Occipital lobe (tissue), 2 donors: ENCODE measurements around the gene PSPN. TPM values are rescaled to one million over a fixed set of nuclear protein-coding genes. Genes with fewer than 3 reads are reported as not detected.
A peak's percentile ranks its signal among the peaks of the same experiment; 100 is the strongest.
"Not testable (repeated sequence)": the region's sequence is repeated elsewhere in the genome, so short reads cannot be mapped to it uniquely, and the experiment has no call there.

Experiments used
- DNase-seq: peaks from one replicate; lab custom pipeline; 2025; lab: John Stamatoyannopoulos, UW
- total RNA-seq: library from RNA; depleted of rRNA; stranded (reverse); fragments of >200 nt; gene quantifications from one replicate; pipeline ENCODE4 v1.2.3, GENCODE V29; 2014

The PSPN gene
- total RNA-seq, 1 donor from 2014 or later: 3.6 TPM

DNA sequence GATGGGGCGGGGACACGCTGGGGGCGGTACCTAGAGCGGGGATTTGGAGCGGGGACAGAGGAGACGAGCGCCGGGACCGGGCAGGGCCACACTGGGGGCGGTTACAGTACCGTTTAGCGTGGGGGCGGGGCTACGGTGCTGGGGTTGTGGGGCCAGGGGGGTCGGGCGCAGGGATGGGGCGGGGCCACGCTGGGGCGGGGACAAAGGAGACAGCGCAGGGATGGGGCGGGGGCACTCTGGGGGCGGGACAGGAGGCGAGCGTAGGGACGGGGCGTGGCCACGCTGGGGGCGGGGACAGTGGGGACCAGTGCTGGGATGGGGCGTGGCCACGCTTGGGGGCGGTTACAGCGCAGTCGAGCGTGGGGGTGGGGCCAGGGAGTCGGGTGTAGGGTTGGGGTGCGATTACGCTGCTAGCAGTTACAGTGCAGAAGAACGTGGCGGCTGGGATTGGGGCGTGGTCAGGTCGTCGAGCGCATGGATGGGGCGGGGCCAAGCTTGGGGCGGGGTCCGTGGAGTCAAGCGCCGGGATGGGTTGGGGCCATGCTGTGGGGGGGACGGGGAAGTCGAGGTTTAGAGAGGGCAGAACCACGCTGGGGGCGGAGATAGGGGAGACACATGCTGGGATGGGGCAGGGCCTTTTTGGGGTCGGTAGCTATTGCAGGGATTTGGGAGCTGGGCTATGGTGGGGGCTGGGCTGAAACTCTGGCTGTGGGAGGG lies 2.5 kb downstream of the PSPN start:
- peak; percentile 98 for DNase-seq

DNA sequence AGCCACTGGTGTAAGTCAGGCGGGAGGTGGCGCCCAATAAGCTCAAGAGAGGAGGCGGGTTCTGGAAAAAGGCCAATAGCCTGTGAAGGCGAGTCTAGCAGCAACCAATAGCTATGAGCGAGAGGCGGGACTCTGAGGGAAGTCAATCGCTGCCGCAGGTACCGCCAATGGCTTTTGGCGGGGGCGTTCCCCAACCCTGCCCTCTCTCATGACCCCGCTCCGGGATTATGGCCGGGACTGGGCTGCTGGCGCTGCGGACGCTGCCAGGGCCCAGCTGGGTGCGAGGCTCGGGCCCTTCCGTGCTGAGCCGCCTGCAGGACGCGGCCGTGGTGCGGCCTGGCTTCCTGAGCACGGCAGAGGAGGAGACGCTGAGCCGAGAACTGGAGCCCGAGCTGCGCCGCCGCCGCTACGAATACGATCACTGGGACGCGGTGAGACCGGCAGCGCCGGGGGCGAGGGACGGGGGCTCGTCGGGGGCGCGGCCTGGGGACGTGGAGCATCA lies 3.1 kb downstream of the PSPN start, which contains the start of gene ALKBH7:
Gene ALKBH7 (plus strand): TSS at position 201 of the 502 bp plus-strand sequence. CDS start 27 bp downstream, at position 228.
- peak; percentile 98 for DNase-seq

GRCh38 chr19:6364353-6364752 lies 11.4 kb downstream of the PSPN start:
- DNase-seq: no peak

GRCh38 chr19:6362351-6362801 lies 13.4 kb downstream of the PSPN start:
- no peak for DNase-seq

- no peak for DNase-seq
These were observed 13.7 kb downstream of the PSPN start for GRCh38 chr19:6362027-6362350.

GRCh38 chr19:6360857-6361216 lies 14.9 kb downstream of the PSPN start:
- DNase-seq: not testable (repeated sequence)

- not testable (repeated sequence) for DNase-seq
These were observed 15.3 kb downstream of the PSPN start for GRCh38 chr19:6360445-6360844.

- no peak for DNase-seq
These were observed 16.0 kb downstream of the PSPN start for GRCh38 chr19:6359568-6360341.

- DNase-seq: no peak
These were observed 17.7 kb downstream of the PSPN start for GRCh38 chr19:6358003-6358402.

DNA sequence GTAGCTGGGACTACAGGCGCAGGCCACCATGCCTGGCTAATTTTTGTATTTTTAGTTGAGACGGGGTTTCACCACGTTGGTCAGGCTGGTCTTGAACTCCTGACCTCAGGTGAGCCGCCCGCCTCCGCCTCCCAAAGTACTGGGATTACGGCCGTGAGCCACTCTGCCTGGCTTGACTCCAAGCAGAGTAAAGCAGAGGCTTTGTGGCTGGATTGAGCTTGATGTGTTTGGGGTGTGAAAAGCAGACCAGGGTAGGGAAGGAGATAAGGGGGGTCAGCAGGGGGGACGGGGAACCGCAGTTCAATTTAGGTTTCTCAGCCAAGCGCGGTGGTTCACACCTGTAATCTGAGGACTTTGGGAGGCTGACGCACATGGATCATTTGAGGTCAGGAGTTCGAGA lies 18.6 kb downstream of the PSPN start:
- DNase-seq: no peak

- not testable (repeated sequence) for DNase-seq
These were observed 20.3 kb downstream of the PSPN start for GRCh38 chr19:6355321-6356040.

GRCh38 chr19:6354098-6354674 lies 21.5 kb downstream of the PSPN start:
- DNase-seq: no peak

- no peak for DNase-seq
These were observed 23.2 kb downstream of the PSPN start for GRCh38 chr19:6352381-6353165.

DNA sequence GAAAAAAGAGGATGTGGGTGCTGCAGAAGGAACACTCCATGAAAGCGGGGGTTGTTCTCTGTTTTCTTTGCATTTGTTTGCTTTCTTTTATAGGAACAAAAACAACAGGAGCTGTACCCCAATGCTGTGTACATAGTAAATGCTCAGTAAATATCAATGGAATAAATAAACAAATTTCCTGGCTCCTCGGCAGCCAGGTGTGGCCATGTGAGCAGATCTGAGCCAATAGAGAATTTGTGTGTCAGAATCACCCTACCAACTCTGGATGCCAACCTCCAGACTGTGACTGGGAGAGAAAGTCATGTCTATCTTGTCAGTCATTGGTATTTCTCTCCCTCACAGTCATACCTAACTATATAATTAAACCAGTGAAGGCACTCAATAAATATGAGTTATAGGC lies 25.0 kb downstream of the PSPN start:
- DNase-seq: no peak

DNA sequence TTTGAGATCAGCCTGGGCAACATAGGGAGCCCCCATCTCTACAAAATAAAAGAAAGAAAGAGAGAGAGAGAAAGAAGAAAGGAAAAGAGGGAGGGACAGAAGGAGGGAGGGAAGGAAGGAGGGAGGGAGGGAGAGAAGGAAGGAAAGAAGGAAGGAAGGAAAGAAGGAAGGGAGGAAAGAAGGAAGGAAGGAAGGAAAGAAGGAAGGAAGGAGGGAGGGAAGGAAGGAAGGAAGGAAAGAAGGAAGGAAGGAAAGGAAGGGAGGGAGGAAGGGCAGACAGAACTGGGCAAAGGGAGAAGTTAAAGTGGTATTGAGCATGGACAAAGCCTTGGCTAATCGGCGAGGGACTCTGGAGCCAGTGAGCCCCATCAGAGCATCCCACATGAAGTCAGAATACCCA lies 26.5 kb downstream of the PSPN start:
- DNase-seq: not testable (repeated sequence)

GRCh38 chr19:6343462-6343861 lies 32.3 kb downstream of the PSPN start:
- DNase-seq: no peak

- no peak for DNase-seq
These were observed 35.1 kb downstream of the PSPN start for GRCh38 chr19:6340493-6341201.

- no peak for DNase-seq
These were observed 41.0 kb downstream of the PSPN start for GRCh38 chr19:6334490-6335285.

- no peak for DNase-seq
These were observed 42.3 kb downstream of the PSPN start, which contains the start of gene ACER1 for GRCh38 chr19:6333439-6333838. Gene ACER1 (minus strand): TSS chr19:6333612. CDS start chr19:6333551, 61 bp downstream.
